Endothelial cell (in vitro differentiated cells): ENCODE measurements around the gene NCF2. TPM values are rescaled to one million over a fixed set of nuclear protein-coding genes. Genes with fewer than 3 reads are reported as not detected.
A peak's percentile ranks its signal among the peaks of the same experiment; 100 is the strongest.

Source experiments
- DNase-seq: peaks from one replicate; pipeline ENCODE4 v3.0.0; 2021; ENCODE audit warnings: low spot score
- H3K27ac Mint-ChIP-seq: one replicate; pipeline ENCODE4 v1.8.0; 2021; ENCODE audit warnings: mixed read lengths, inconsistent platforms; ENCODE audit not compliant: unreplicated experiment
- H3K27me3 Mint-ChIP-seq: one replicate; pipeline ENCODE4 v1.8.0; 2021; ENCODE audit warnings: mild to moderate bottlenecking, moderate library complexity, mixed read lengths, inconsistent platforms; ENCODE audit not compliant: unreplicated experiment
- H3K36me3 Mint-ChIP-seq: one replicate; pipeline ENCODE4 v1.8.0; 2021; ENCODE audit warnings: mild to moderate bottlenecking, low read depth, mixed read lengths, inconsistent platforms; ENCODE audit not compliant: unreplicated experiment
- H3K4me1 Mint-ChIP-seq: one replicate; pipeline ENCODE4 v1.8.0; 2021; ENCODE audit warnings: mild to moderate bottlenecking, mixed read lengths, inconsistent platforms; ENCODE audit not compliant: unreplicated experiment
- H3K4me3 Mint-ChIP-seq: one replicate; pipeline ENCODE4 v1.8.0; 2021; ENCODE audit warnings: mild to moderate bottlenecking, mixed read lengths, inconsistent platforms; ENCODE audit not compliant: unreplicated experiment
- H3K9me3 Mint-ChIP-seq: one replicate; pipeline ENCODE4 v1.8.0; 2021; ENCODE audit warnings: mixed read lengths, inconsistent platforms; ENCODE audit not compliant: unreplicated experiment
- total RNA-seq: library from RNA; stranded (reverse); fragmentation: NEBNext Ultra II Directional; extraction: Animal tissue kit (Norgen Biotek cat#: 25700); gene quantifications from one replicate; pipeline ENCODE4 v1.2.1, GENCODE V29; 2021; ENCODE audit not compliant: unreplicated experiment
- TF ChIP-seq, protein P1 (sequence below): fragments of 200-600 bp; sonication (generic); IDR thresholded peaks from one replicate; pipeline ENCODE4 v1.5.0; 2021; ENCODE audit warnings: antibody characterized with exemption; ENCODE audit not compliant: unreplicated experiment

NCF2 gene
- total RNA-seq, 1 donor from 2014 or later, result 0.67 TPM

DNA sequence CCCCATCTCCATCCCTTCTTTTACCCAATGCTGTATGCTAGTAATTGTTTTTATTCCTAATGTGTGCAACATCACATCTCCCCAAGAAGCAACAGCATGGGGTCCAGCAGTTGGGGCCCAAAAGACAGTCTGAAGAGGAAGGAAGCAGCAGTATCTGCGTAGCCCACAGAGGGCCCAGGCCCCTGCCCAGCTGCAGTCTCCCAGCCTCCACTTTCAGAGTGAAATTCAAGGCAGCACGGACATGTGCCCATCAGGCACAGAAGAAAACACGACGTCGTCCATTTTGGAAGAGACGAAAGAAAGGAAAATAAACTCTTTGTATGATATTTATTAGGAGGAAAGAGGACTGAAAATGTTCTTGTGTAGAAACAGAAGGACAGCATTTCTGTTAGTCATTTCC is 37.4 kb downstream of the NCF2 start:
- TF ChIP-seq, protein P1, sequence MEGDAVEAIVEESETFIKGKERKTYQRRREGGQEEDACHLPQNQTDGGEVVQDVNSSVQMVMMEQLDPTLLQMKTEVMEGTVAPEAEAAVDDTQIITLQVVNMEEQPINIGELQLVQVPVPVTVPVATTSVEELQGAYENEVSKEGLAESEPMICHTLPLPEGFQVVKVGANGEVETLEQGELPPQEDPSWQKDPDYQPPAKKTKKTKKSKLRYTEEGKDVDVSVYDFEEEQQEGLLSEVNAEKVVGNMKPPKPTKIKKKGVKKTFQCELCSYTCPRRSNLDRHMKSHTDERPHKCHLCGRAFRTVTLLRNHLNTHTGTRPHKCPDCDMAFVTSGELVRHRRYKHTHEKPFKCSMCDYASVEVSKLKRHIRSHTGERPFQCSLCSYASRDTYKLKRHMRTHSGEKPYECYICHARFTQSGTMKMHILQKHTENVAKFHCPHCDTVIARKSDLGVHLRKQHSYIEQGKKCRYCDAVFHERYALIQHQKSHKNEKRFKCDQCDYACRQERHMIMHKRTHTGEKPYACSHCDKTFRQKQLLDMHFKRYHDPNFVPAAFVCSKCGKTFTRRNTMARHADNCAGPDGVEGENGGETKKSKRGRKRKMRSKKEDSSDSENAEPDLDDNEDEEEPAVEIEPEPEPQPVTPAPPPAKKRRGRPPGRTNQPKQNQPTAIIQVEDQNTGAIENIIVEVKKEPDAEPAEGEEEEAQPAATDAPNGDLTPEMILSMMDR, result no peak
- Mint-ChIP-seq H3K27me3 (peaks cover 1% of the 10 kb centered on the region), H3K4me3 (peak overlapping the region; percentile 22), H3K27ac (no peak overlapping the region), H3K4me1 (peaks cover 39% of the 10 kb centered on the region), H3K9me3 (no peaks in the 10 kb centered on the region), H3K36me3 (peaks cover 23% of the 10 kb centered on the region)
- DNase-seq, result no peak

DNA sequence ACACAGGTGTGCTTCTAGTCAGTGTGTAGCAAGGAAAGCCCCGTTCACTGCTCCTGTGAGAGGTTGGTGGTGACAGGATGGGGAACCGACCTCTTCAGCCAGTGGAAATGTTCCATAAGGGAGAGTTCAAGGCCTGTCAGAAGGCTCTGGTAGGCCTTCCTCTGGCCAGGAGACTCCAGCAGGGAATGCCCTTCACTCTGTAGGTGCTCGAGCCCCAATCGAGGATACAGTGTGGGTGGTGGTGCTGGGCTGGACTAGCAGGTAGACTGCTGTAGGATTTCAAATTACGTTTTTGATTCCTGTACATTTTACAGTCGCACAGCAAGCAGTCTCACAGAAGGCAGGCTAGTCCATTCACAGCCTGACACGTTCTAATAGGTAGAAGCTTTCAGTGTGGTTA is 37.8 kb downstream of the NCF2 start:
- H3K36me3 Mint-ChIP-seq, result peaks cover 23% of the 10 kb centered on the region
- no peak for DNase-seq
- peaks cover 43% of the 10 kb centered on the region for H3K4me1 Mint-ChIP-seq
- H3K27me3 Mint-ChIP-seq, result no peaks in the 10 kb centered on the region
- H3K9me3 Mint-ChIP-seq, result no peaks in the 10 kb centered on the region
- H3K4me3 Mint-ChIP-seq, result no peak overlapping the region
- TF ChIP-seq, protein P1, result no peak
- H3K27ac Mint-ChIP-seq, result peak overlapping the region; percentile 52

DNA sequence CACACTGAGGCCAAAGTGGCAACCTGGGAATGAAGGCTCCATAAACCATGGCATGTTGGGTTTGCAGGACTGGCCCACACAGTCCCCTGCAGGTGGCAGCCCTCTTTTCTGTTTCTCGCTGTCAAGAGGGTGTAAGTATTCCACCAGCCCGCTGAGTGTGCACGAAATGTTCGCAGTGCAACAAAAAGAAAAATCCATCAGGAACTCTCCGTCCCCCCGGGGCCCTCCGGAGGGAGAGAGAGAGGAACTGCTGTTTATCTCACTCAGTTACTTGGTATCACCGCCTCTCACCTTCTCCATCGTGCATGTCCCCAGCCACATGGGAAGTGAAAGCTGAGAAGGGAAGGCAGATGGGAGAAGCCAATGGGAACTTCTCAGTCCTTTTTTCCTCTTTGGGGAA is 38.3 kb downstream of the NCF2 start:
- Mint-ChIP-seq H3K27me3 (no peaks in the 10 kb centered on the region), H3K36me3 (peaks cover 28% of the 10 kb centered on the region), H3K4me1 (peaks cover 48% of the 10 kb centered on the region), H3K27ac (no peak overlapping the region), H3K9me3 (no peaks in the 10 kb centered on the region), H3K4me3 (no peak overlapping the region)
- TF ChIP-seq, protein P1, result no peak
- DNase-seq, result no peak

DNA sequence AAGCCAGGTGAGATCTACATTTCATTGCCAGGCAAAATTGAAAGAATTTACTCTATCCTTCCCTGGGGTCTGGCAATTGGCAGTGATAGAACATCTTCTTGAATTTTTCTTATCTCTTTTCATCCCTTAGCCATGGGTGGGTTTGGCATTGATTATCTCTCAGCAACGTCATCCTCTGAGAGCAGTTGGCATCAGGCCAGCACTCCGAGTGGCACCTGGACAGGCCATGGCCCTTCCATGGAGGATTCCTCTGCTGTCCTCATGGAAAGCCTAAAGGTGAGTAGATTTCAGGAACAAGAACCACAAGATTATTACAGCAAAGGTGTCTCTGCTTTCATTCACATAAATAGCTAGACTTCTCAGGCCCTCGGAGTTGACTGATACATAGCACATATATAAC is 39.3 kb downstream of the NCF2 start:
- no peak for DNase-seq
- H3K9me3 Mint-ChIP-seq, result no peaks in the 10 kb centered on the region
- H3K4me3 Mint-ChIP-seq, result peak overlapping the region; percentile 35
- H3K36me3 Mint-ChIP-seq, result peaks cover 30% of the 10 kb centered on the region
- TF ChIP-seq, protein P1, result no peak
- peak overlapping the region; percentile 26 for H3K27ac Mint-ChIP-seq
- peaks cover 58% of the 10 kb centered on the region for H3K4me1 Mint-ChIP-seq
- H3K27me3 Mint-ChIP-seq, result no peaks in the 10 kb centered on the region

DNA sequence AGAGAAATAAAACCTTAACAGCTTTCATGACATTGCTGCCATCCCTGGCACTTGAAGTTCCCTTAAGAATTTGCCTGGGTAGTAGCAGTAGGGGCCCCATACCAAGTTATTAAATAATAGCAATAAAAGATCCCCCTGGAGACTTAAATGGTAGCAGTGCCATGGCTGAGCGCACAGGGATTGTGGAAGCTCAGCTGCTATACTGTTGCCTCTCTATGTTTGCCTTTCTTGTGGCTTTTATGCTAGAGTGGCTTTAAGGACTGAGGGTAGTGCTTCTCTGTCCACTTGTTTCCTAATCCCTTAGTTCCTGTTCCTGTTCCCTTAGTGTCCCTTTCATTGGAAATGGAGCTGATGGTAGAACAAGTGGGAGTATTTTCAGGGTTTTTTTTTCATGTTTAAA is 42.1 kb downstream of the NCF2 start:
- Mint-ChIP-seq H3K9me3 (no peaks in the 10 kb centered on the region), H3K4me1 (peaks cover 60% of the 10 kb centered on the region), H3K36me3 (peaks cover 29% of the 10 kb centered on the region), H3K4me3 (no peak overlapping the region), H3K27me3 (no peaks in the 10 kb centered on the region), H3K27ac (peak overlapping the region; percentile 65)
- no peak for DNase-seq
- TF ChIP-seq, protein P1, result no peak
